ENCODE results near the gene DNAJB6.

- TF ChIP-seq RAD21 (IDR thresholded peaks at IDR 0.05; ENCODE audit: low read depth) (no peak), SIN3A (IDR thresholded peaks at IDR 0.05; ENCODE audit: low read depth) (no peak), CTCF (IDR thresholded peaks at IDR 0.05 in 2 of 3, conservative IDR thresholded peaks at IDR 0.05 in 1 of 3; ENCODE audit: borderline replicate concordance in 1 of 3, insufficient read depth in 1 of 3, low read depth in 2 of 3, low read length in 2 of 3) (no peak), POLR2A (IDR thresholded peaks at IDR 0.05; ENCODE audit: borderline replicate concordance, extremely low read depth, insufficient read depth, insufficient read length) (no peak), EZH2 (IDR thresholded peaks at IDR 0.05) (no peak), SP1 (IDR thresholded peaks at IDR 0.05; ENCODE audit: low read depth) (no peak), POLR2AphosphoS5 (IDR thresholded peaks at IDR 0.05; ENCODE audit: low read depth, low read length) (no peak)
Observed at GRCh38 chr7:157423886-157424565, 87.2 kb downstream of the DNAJB6 start.
